8988T (cell line): ENCODE data around the gene TUBA3D.
"Not testable (repeated sequence)": the region's sequence is repeated elsewhere in the genome, so short reads cannot be mapped to it uniquely, and the experiment has no call there.

Experiments used
- DNase-seq: peaks from one replicate; pipeline ENCODE4 v3.0.0; 2011

The TUBA3D gene

DNA sequence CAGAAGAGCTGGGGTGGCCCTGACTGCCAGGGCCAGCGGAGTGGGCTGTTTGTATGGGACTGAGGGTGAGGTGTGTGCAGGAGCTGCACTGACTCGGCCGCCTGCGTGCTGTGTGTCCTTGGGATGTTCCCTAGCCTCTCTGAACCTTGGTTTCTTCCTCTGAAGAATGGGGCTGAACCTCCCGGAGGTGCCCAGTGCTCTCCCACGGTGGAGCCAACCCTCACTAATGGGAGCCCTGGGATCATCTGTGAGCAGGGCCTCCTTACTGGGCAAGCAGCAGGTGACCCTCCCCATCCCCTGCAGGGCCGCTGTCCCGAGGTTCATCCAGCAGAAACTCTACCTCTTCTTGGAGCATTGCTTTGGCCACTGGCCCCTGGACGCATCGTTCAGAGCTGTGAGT, 40.1 kb downstream of the TUBA3D start:
- no peak for DNase-seq

DNA sequence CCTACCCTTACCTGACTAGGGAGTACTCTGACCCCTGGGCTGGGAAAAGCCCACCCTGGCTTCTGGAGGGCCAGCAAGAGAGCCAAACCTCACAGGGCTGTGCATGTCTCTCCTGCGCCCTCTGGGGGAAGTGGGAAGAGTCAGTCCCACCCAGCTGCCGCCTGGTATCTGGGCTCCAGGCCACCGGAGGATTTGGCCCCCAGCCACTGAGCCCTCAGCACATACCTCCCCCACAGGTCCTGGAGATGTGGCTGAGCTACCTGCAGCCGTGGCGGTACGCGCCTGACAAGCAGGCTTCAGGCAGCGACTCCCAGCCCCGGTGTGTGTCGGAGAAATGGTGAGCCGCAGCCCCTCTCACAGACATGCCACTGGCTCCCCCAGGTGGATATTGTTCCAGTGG, 40.7 kb downstream of the TUBA3D start:
- not testable (repeated sequence) for DNase-seq

DNA sequence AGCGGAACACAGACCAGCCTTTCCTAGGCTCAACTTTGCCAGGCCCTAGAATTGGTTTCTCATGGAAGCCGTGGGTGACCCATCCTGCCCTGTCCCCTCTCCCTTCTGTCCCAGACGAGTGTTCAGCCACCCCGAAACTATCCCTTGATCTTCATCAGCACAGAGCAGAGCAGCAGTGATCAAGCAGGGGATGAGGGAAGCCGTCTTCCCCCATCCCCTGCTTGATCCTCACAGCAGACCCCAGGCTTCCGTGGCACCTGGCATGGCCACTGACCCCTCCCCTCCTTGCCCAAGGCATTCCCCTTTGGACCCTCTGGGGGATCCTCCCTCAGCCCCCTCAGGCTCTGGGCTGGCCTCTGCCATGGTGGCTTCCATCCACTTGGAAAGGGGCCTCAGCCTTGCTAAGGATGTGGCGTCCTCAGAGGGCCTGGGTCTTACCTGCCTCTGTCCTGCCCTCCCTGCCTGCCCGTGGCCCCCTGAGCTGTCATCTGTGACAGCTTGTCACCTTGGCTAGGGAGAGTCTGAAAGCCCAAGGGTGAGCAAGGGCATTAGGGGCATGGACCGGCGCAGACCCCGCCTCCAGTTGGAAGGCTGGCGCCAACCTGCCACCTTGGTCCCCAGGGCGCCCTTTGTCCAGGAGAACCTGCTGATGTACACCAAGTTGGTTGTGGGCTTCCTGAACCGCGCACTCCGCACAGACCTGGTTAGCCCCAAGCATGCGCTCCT, 41.4 kb downstream of the TUBA3D start:
- no peak for DNase-seq

DNA sequence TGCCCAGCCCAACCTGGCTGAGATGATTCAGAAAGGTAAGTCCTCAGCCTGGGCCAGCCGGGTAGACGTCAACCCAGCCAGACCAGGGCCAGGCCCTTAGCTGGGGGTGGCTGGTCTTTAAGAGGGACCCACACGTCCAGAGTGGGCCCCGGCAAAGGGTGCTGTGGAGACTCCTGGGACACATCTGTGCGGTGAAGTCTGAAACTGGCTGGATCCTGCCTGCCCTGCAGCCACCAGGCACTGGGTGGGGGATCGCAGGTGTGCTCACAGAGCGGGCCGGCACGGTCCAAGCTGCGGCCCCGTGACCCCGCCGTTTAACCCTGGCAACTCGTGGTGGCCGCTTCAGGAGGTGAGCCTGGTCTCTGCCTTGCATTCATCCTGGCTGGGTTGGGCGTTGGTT, 41.9 kb downstream of the TUBA3D start:
- DNase-seq: not testable (repeated sequence)

DNA sequence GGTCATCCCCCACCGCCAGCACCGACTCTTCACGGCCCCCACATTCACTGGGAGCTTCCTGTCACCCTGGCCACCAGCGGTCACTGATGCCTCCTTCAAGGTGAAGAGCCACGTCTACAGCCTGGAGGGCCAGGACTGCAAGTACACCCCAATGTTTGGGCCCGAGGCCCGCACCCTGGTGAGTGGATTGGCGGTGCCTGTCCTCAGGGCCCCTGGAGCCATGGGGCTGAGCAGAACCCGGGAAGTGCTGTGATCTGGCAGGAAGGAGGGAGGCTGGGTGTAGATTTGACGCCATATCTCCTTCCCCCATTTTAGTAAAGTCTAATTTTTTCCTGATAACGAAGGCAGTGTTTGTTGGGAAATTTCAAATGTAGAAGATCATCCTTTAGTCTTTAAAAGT, 42.6 kb downstream of the TUBA3D start:
- DNase-seq: not testable (repeated sequence)

DNA sequence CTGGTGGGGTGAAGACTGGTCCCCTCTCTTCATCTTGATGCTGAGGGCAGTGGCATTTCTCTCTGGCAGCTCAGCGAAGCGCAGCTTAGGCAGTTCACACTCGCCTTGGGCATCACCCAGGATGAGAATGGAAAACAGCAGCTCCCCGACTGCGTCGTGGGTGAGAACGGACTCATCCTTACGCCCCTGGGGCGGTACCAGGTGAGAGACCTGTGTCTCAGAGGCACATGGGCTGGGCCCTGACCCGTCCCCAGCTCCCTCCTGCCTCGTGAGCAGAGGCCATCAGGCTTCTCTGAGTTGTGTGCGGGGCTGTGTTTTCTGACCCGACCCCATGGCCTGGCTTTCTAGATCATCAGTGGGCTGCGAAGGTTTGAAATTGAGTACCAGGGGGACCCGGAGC, 43.5 kb downstream of the TUBA3D start:
- DNase-seq: no peak

DNA sequence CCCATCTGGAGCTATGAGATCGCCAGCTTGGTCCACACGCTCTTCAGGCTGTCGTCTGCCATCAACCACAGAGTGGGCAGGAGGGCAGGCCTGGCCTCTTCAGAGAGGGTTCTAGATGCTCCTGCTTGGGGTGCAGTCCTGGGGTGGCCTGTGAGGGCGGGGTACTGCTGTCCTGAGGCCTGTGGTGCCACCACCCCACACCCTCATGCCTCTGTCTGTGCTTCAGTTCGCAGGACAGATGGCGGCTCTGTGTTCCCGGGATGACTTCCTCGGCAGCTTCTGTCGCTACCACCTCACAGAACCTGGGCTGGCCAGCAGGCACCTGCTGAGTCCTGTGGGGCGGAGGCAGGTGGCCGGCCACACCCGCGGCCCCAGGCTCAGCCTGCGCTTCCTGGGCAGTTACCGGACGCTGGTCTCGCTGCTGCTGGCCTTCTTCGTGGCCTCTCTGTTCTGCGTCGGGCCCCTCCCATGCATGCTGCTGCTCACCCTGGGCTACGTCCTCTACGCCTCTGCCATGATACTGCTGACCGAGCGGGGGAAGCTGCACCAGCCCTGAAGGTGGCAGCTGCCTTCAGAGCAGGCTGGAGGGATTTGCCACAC, 44.1 kb downstream of the TUBA3D start:
- not testable (repeated sequence) for DNase-seq

DNA sequence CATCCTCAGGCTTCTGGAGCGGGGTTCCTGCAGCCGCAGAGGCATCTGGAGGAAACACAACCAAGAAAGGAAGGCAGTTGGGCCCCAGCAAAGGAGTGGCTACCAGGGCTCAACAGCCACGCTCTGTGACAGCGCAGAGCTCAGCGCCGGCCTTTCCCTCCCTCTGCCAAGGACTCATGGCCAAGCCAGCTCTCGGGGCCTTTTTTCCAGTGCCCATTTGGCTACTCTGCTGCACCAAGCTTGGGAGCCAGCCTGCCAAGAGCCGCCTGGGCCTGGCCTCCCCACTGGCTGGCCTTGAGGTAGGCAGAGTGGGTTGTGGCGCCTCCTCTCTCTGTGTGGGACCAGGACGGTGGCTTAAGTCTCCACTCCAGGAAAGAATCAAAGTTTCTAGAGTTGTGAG, 44.6 kb downstream of the TUBA3D start:
- no peak for DNase-seq

DNA sequence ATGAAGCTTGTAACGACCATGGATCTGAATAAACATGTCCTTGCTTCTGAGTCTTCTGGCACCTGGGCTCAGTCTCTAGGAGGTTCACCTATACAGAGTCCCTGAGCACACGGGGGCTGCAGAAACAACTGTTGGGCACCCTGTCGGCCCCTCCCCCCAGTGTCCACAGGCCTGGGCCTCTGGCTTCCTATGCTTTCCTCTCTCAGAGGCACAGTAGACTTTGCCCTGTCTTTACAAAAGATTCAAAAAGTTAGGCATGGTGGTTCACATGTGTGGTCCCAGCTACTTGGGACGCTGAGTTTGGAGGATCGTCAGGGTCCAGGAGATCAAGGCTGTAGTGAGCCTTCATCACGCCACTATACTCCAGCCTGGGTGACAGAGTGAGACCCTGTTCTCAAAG, 45.6 kb downstream of the TUBA3D start:
- DNase-seq: not testable (repeated sequence)

DNA sequence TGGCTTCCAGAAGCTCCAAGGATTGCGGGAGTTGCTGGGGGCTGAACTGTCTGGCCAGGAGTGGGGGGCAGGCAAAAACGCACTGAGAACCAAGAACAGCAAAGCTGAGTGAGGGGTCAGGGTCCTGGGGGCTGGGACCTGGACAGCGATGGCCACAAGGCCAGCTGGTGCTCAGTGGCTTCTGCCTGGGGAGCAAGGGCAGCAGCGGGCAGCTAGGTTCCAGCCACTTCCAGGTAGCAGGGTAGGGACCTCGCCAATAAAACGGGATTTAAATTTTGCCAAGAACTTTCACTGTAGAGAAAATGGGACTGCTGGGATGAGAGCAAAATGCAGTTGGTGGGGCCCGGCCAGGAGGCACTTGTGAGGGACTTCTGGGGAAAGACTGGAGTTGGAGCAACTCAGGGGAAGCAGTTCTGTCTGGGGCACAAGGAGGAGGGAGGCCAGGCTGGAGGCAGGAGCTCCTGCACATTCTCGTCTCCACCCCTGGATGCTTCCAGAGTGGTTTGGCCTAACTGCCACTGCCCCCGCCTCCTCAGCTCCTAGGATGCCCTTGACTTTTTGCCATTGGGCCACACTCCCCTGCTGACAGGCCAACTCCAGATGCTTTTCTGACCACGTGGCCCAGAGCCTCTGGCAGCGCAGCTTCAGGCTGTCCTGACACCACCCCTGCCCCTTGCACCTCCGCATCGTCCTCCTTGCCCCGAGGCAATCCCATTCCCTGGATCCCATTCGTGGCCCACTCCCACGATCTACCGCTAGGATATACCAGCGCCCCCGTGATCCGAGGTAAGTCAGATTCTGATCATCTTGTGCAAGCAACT, 46.3 kb downstream of the TUBA3D start:
- DNase-seq: no peak

DNA sequence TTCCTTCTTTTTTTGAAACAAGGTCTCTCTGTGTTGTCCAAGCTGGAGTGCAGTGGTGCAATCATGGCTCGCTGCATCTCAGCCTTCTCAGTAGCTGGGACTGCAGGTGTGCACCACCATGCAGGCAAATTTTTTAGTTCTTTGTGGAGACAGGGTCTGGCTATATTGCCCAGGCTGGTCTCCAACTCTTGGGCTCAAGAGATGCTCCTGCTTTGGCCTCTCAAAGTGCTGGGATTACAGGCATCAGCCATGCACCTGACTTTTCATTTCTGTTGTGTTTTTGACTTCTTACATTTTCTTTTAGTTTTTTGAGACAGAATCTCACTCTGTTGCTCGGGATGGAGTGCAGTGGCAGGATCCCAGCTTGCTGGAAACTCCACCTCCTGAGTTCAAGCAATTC, 49.3 kb downstream of the TUBA3D start:
- not testable (repeated sequence) for DNase-seq

DNA sequence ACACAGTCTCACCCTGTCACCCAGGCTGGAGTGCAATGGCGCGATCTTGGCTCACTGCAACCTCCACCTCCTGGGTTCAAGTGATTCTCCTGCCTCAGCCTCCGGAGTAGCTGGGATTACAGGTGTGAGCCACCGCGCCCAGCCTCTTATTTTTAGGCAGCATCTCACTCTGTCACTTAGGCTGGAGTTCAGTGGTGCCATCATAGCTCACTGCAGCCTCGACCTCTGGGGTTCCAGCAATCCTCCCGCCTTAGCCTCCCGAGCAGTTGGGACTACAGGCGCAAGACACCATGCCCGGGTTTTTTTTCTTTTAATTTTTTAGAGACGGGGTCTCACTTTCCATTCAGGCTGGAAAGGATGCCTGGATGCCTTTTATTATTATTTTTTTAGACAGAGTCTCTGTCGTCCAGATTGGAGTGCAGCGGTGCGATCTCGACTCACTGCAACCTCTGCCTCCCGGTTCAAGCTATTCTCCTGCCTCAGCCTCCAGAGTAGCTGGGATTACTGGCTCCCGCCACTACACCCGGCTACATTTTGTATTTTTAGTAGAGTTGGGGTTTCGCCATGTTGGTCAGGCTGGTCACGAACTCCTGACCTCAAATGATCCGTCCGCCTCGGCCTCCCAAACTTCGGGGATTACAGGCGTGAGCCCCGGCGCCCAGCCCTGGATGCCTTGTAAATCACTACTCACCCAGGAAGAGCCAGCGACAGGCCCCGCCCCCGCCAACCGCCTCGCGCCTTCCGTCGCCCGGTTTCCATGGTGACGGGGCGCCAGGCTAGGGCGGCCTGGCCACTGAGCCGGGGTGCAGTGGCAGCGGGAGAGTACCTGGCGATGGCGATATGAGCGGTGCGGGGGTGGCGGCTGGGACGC, 51.4 kb downstream of the TUBA3D start, which contains the start of gene CCDC74A:
Gene CCDC74A (plus strand): TSS at position 758 of the 871 bp plus-strand sequence. CDS start 83 bp downstream, at position 841.
- DNase-seq: not testable (repeated sequence)

DNA sequence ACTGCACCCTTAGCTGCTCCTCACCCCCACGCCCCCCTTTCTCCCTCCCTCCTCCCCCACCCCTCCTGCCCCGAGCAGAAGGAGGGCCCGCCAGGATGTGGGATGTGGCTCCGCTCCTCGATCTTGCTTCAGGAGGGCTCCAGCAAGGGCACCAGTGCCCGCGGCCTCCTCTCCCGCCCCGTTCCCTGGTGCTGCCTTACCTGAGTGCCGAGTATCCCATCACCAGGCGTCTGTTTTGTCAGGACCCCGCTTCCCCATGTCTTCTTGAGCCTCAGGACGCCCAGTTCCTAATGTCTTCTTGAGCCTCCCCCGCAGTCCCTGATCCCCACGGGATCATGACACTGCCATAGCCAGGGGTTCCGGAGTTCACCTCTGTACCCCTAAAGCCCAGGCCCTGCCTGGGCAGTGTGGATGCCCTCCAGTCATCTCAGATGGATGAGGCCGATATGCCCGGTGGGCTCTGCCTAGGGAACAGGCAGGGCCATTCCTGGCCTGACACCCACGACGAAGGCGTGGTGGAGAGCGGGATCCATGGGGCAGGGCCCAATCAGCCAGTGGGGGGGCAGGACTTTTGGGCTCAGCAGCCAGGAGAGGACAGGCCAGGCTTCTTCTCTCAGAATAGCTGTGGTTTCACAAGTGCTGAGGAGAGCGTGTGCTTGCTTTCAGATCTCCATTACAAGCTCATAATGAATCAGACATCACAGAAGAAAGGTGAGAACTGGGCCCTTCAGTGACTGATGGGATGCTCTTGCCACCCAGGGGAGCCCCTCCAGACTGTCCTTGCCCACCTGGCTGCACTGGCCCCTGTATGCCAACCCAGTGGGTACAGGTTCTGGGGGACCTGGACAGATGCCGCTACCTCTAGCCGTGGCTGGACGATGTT, 53.3 kb downstream of the TUBA3D start:
- not testable (repeated sequence) for DNase-seq

DNA sequence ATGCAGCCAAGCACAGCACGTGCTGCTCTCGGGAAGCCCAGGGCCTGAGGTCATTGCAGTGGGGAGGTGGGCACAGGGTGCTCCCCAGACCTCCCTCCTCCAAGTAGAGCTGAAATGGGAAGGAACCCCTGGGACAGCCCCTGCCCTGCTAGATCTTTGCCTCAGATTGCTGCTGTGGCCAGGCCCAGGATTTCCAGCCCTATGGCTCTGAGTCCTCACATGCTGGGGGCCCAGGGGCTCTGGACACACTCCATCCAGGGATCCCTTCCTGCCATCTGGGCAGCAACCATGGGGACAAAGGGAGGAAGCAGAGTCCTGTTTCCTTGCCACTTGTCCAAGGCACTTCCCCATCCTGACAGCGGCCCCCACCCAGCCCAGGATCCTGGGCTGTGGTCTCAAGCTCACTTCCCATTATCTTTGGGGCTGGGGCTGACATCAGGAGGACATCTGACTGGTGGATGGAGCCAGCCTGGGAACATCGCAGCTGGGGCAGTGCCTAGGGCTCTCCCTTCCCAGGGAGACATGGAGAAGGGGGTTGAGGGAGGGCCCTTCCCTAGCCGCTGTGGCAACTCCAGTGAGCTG, 54.0 kb downstream of the TUBA3D start:
- DNase-seq: not testable (repeated sequence)

DNA sequence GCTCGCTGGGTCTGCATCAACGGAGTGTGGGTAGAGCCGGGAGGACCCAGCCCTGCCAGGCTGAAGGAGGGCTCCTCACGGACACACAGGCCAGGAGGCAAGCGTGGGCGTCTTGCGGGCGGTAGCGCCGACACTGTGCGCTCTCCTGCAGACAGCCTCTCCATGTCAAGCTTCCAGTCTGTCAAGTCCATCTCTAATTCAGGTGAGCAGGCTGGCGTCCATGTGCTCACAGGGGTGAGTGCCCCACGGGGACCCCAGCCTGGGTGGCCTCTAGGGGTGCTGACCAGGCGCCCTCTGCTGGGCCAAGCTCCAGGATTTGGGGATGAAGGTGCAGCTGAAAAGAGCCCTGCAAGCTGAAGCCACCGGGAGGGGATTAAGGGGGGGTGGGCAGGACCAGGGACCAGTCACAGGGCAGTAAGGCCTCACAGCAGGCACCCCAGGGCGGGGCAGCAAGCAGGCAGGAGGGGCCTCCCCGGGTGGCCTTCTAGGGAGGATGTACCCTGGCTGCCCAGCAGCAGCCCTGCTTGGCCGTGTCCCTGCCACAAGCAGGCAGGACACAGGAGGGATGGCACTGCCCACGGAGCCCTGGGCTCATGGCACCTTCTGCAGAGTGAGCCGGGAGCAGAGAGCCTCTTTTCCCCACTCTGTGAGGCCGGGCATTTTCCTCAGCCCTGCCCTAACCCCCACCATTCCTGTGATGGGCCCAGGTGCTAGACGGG, 54.9 kb downstream of the TUBA3D start:
- DNase-seq: not testable (repeated sequence)

DNA sequence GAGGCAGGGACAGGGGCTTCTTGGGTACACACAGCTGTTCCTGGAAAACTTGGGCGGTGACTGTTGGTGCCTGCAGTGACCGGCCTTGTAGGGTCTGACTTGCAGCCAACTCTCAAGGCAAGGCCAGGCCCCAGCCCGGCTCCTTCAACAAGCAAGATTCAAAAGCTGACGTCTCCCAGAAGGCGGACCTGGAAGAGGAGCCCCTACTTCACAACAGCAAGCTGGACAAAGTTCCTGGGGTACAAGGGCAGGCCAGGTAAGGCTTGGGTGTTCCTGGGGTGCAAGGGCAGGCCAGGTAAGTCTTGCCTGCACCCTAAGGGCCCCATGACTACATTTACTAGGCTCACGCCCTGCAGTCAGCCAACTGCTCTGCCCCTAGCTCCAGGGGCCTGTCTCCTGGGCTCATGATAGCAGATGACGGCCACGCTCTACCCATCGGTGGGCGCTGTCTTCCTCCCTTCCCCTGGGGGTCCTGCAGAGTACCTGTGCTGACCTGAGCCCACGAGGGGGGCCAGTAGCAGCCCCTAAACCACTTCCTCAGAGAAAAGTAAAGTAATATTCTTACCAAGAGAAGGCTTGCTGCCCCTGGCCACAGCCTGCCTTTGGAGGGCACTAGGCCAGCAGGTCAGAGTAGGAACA, 55.7 kb downstream of the TUBA3D start:
- DNase-seq: not testable (repeated sequence)
